ENCODE data around the gene HLA-DRB1.
"Not testable (repeated sequence)": the region's sequence is repeated elsewhere in the genome, so short reads cannot be mapped to it uniquely, and the experiment has no call there.

The HLA-DRB1 gene
- 1.7 to 5.8 (median 1.8) reads per million in 3 experiments for total RNA-seq

DNA sequence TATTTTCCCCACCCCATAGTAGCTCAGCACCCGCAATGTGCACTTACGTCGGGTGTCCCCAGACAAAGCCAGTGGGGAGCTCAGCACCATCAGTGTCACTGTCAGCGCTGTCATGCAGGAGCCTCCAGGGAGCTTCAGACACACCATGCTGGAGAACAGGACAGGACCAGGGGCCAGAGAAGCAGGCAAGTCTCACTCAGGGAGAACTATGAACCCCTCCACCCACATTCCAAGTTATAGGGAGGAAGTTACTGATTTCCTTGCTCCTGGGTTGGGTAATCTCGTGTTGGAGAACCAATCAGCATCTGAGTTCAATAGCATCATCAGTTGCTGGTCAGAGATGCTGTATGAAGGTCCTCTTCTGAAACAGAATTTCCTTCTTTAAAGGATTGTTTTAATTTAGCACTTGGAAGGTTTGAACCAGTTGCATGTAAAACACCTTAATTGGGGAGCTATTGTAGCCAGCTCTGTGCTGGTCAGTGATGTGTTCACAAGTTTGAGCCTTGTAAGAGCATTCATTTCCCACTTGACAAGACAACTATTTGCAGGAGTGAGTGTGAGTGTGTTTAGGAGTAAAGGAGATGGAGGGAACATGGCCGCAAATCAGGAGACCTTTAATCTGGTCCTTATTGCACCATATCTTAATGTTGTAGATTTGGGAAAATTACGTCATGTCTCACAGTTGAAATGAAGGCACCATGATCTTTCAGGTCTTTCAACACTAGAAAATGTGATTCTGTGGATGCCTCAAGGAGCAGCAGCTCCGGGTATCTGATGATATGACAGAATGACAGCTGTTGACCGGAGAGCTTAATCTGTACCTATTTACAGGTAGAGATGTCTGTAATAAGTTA lies at the start of gene HLA-DRB1:
Gene HLA-DRB1 (minus strand): TSS at position 253 of the 854 bp plus-strand sequence. CDS start 106 bp downstream, at position 147.
- DNase-seq = no peak

DNA sequence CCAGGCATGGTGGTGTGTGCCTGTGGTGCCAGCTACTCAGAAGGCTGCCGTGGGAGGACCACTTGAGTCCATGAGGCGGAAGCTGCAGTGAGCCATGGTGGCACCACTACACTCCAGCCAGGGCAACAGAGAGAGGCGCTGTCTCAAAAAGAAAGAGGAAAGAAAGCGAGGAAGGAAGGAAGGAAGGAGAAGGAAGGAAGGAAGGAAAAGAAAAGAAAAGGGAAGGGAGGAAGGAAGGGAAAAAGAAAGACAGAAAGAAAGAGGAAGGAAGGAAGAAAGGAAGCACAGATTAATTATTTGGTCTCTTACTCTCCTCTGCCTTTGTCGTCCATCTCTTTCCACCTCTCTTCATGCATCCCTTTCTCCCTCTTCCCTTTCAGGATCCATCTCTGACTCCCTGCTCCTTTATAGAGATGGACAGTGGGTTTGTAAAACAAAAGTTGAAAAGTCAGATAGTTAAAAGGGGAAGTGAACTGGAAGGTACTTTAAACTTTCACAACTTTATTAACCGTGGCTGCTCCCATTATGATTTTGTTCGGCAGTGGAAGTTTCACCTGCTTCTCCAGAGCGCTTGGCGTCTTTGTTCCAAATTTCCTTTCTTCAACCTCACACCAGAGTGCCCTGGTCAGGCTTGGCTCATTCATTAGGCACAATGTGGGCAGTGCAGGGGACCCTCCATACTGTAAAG lies 49.0 kb upstream of the HLA-DRB1 start:
- DNase-seq = no peak

DNA sequence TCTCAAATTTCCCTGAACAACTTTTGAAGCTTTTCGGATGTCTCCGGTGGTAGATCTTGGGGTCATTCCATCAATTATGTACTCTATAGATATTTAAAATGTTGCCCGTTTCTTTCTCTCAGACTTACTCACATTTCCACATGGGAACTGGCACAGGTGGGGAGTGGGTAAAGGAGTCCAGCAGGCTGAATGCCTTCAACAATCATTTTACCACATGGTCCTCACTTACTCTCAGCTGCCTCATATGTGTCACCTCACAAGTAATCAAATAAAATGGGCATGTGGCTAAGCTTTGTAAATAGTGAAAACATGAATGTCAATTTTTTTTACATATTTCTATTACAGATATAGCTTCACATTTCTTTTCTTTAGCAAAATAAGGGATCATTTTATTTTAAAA lies 48.2 kb upstream of the HLA-DRB1 start:
- no peak for DNase-seq

DNA sequence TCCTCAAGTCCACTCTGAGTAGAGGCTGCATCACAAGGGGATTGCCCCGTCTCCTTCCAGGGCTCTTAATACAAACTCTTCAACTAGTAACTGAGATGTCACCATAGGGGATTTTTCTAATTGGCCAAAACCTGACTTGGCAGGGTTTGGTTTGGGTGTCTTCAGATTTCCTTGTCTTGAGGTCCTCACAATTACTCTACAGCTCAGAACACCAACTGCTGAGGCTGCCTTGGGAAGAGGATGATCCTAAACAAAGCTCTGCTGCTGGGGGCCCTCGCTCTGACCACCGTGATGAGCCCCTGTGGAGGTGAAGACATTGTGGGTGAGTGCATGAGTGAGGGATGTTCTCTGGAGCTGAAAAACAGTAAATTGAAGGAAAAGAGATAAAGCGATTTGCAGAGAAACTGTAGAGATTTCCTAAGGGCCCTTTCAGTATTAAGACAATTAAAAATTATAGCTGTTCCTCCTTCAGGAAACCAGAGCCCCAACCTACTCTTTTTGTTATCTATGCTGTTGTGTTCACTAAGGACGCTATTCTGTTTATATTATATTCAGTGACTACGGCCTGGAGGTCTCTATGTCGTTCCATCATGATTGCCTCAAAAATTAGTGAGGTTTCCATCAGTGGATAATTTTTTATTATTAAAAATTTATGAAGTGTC lies 47.7 kb upstream of the HLA-DRB1 start, which contains the start of gene HLA-DQA1:
Gene HLA-DQA1 (plus strand): TSS at position 188 of the 662 bp plus-strand sequence. CDS start 53 bp downstream, at position 241.
- no peak for DNase-seq

DNA sequence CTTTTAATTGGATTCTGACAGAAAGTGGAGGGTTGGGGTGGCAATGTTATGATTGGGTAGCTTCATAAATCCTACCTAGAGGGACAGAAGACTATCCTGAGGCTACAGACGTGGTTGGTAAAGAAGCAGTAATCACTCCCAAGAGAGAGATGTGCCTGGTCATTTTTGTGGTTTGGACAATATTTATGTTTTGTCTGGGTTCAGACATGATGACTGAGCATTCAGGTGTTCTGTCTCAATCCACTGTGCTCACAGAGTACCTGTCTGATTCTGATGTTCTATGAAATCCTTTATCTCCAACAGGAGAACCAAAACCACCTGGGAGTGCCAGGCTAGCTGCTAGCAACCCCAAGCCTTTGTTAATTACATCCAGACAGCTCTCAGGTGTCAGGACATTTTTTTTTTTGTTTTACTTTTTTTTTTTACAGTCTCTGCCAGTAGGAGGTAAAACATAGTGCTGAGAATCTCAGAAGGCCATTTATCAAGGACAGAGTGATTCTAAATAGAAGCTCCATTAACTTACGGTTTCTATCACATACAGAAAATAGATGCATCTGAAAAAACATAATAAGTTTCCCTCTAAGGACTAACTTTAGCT lies 46.0 kb upstream of the HLA-DRB1 start:
- DNase-seq = no peak

DNA sequence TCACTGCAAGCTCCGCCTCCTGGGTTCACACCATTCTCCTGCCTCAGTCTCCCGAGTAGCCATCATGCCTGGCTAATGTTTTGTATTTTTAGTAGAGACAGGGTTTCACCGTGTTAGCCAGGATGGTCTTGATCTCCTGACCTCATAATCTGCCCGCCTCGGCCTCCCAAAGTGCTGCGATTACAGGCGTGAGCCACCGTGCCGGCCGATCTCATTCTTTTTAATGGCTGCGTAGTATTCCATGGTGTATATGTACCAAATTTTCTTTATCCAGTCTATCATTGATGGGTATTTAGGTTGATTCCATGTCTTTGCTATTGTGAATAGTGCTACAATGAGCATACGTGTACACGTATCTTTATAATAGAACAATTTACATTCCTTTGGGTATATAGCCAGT lies 40.1 kb upstream of the HLA-DRB1 start:
- DNase-seq = not testable (repeated sequence)

DNA sequence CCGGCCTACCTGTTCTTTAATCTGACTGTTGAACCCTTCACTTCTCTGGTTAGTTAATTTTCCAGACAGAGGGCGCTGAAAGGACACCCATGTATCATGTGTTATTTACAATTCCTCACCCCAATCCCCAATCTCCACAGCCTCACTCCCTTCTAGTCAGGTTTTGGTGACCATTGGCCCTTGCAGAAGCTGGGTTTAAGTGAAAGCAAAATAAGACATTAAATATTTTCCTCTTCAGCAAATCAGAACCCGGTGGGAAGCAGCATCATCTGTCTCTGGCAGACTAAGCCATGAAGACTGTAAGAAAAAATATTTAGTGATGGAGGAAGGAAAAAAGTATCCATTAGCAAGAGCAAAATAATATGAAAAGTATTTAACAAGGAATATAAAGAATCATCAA lies 38.2 kb upstream of the HLA-DRB1 start:
- DNase-seq = no peak

DNA sequence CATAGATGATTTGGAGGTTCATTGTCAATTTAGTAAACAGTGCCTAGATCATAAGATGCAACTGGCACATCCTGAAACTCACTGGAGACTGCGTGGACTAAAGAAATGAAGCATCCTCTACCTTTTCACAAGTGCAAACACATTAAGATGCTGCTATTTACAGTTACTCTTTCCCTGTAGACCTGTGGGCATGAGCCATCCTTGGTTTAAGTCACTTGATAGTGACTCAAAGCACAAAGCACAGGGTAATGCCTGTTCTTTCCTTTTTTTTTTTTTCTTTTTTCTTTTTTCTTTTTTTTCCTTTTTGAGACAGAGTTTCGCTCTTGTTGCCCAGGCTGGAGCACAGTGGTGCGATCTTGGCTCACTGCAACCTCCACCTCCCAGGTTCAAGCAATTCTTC lies 37.6 kb upstream of the HLA-DRB1 start:
- no peak for DNase-seq

DNA sequence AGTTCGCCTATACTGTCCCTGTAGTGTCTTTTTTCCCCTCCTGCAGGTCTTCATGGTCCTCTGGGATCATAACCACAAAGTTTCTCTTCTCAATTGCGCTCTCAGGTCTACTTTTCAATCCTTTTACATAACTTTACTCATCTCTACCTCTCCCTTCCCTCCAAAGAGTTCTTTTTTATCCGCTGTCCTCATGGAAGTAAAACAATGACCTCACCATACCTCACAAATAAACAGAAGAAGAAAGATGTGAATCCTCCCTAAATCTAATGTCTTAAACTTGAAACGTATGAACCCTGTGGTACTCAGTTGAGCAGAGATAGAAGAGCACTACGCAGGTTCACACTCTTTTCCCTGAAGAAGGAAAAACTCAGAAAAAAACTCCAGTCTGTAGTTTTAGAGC lies 35.5 kb upstream of the HLA-DRB1 start:
- no peak for DNase-seq

DNA sequence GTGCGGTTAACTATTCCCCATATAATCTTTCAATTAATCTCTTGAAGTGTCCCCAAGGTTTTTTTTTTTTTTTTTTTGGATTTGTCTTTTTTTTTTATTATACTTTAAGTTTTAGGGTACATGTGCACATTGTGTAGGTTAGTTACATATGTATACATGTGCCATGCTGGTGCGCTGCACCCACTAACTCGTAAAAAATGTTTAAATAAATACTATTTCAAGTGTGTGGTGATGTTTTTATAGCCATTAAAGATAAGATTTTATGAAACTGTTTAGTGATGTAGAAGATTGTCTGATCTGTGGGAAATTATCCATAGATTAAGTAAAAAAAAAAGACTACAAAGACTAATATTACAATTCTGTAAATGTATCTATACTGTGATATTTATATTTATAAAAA lies 34.9 kb upstream of the HLA-DRB1 start:
- DNase-seq = no peak

DNA sequence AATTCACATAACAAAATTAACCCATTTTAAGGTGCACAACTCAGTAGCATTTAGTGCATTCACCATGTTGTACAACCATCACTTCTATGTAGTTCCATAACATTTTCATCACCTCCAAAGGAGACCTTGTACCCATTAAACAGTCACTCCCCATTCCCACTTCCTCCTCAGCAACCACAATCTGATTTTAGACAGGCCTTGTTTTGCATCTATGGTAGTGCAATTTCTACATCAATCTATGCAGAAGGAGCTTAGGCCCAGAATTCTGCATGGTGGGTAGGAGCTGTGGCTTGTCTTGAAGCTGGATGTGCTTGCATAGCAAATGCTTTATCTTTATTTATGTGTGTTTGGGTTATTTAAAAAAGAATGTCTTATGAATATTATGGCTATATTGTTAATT lies 34.0 kb upstream of the HLA-DRB1 start:
- no peak for DNase-seq

DNA sequence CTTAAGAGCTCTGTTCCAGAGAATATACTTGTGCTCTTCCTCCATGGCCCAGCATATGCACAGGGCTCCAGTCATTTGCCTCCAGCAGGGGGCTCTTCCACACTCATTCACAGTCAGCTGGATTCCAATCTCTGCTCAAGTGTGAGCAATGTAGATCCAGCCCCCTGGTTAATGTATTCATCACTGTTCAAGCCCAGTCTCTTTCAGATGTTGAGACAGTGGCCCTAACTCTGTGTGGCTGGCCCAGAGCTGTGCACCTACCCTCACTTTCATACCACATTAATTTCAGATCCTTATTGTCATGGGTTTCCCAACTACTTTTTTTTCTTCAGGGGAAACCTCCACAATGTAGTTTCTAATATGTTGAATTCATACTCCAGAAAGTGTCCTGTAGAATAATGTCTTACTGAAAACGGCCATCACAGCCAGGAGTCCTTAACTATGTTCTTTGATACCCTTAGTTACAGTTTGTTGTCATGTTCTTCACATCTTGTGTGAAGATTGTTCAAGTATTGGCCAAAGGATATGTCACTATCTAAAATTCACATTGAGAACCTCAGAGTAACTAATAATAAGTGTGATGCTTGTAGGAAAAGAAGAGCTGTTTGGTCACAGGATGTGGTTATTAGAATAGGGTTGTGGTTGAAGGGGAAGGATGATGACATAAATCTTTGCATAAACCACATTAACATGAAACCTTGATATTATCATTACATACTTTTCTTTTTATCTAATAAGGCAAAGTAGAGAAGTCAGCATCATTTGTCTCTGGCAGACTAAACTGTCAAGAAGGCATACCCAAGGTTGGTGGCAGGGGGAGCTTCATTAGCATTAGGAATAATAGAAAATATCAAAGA lies 33.1 kb upstream of the HLA-DRB1 start:
- DNase-seq = peak; percentile 89

DNA sequence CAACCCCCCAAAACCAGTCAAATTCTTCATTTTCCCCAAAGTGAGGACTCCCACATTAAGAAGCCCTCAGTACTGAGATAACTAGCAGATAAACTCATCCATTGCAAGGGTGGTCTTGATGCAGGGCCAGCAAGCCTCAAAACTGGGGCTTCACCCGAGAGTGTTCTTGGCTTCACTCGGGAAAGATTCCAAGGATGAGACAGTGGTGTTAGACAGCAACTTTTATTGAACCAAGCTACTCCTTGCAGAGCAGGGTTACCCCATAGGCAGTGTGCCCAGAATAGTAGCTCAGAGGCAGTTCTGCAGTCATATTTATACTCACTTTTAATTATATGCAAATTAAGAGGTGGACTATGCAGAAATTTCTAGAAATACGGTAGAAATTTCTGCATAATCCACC lies 31.7 kb upstream of the HLA-DRB1 start:
- no peak for DNase-seq

DNA sequence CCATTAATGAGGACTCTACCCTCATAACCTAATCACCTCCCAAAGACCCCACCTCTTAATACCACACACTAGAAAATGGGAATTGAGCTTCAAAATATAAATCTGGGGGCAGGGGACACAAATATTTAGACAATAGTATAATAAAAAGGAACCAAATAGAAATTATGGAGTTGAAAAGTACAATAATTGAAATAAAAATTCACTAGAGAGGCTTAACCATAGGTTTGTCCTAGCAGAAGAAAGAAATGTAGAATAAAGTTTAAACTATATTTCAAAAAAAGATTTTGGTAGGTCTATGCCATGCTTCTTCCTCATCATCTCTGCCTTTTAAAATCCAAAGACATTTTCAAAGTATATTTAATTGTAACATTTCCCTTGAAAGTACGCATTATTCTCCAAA lies 28.1 kb upstream of the HLA-DRB1 start:
- no peak for DNase-seq

DNA sequence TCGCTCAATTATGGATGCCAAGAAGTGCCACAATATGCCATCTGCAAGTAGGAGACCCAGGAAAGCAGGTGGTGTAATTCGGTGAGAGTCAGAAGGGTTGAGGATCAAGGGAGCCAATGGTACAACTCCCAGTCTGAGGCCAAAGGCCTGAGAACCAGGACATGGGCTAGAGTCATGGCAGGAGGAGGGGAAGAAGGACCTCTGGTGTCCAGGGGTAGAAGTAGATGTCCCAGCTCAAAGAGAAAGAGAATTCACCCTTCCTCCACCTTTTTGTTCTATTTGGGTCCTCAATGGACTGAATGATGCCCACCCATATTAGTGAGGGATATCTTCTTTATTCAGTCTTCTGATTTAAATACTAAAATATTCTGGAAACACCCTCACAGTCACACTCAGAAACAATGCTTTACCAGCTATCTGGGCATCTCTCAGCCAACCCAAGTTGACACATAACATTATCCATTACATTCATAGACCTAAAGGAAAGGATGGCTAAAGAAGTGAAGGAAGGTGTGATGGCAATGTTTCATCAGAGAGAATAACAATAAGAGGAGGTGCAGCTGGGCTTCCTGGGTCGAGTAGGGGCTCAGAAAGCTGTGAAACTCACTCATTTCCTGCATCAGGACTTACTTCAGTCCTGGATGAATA lies 26.4 kb upstream of the HLA-DRB1 start:
- DNase-seq = no peak

DNA sequence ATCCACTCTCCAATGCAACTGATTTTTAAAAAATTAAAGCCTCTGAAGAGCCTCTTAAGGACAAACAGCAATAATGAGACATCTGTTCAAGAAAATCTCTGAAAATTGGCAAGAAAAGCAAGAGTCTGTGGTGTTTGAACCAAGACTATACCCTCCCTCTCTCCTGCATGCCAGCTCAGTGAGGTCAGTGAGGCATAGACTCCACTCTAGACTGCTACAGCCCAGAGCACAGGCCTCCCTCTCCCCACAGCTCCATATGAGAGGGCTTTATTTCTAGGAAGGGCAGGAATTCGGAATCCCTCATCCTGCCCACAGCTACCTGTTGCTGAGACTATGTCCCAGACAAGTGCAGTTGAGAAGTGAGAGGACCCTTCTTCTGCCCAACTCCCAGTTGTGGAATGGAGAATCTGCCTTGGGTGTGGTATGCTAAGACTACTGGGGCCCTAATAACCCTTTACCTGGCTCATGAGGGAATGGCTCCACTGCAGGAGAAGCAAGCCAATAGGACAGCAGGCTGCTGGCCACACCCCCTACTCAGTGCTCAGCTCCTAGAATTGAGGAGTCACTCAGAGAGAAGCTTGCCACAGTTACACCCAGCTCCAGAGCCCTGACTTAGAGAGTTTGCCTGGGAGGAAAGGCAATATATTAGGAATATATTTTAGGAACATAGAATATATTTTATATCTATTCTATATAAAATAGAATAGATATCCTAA lies 24.9 kb upstream of the HLA-DRB1 start:
- DNase-seq = no peak

DNA sequence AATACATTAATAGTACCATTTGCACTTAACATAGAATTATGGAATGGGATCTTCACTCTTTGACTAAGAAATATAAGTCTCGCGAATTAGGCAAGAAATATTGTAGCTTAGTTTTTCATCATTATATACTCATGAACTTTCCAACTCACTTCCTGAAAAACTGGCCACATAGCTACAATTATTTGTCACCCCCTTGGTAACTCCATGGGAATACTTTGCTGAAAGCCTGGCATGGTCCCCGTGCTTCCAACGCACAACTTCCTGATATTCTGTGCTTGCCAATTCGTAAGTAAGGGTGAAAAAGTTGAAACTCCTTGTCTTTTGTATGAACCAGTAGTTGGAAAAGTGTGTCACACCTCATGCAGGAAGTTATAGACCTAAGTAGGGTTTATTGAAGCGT lies 23.8 kb upstream of the HLA-DRB1 start:
- DNase-seq = no peak

DNA sequence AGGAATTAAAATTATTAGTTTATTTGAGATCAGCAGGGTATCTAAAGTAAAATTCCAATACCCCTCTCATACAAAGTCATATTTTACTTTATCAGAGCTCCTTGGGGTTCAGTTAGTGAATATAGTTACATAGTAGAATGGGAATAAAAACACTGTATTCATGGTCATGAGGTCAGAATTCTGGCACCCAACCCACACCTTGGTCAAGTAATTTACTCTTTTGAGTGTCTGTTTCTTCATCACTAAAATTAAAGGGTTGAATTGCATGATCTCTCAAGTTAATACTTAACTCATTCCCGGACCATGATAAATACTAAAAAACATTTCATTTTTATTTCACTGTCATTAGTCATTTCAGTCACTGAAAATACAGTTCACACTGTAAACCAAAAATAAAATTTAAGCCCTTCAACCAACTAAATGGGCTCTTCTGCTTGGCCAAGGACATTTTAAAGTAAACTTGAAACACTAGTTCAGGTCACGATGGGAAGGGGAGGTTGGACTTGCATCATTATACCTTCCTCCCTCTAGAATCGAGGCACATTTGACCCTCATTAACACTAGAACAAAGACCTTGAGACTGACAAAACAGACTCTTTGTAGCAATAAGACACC lies 21.1 kb upstream of the HLA-DRB1 start:
- no peak for DNase-seq

DNA sequence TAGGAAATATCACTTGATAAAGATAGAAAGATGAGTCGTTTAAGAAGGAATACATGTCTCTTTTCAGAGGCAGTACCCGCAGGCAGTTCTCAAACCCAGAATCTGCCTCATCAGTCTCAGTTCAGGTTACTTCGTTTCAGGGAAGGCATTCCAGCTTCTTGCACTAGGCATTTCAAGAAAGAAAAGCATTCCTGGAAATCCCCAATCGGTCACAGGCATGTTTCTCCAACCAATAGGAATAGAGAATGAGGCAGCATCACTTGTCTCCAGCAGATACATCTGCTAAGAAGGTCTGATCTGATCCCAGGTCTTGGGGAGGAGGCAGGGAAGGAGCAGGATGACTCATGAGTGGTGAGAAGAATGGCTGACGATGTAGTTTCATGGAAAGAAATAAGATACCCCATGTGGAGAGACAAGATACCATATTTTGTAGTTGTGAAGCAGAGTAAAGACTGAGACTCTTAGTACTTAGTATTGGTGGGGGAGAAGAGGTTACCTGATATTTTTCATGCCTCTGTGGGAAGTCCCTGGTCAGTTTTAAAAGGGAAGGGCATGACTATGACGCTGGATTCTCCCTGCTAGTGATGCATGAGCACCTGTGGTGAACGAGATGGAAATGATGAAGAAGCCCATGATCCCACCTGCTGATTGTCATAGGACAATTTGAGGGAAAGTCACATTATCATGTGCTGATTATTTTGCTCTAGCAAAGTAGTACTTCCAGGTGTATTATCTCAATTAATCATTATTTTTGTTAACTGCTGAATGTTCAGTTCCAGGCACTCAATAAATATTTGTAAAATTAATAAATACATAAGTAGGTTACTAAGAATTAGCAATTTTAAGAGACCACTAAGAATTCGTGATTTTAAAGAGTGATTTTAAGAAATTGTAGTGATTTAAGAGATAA lies 20.3 kb upstream of the HLA-DRB1 start:
- peak; percentile 80 for DNase-seq
